Psoas muscle (tissue), 8 donors: ENCODE measurements around the gene SNX32. TPM values are rescaled to one million over a fixed set of nuclear protein-coding genes. Genes with fewer than 3 reads are reported as not detected.

Experiments used
- ATAC-seq, 4 donors: fragments of 200-7000 bp; cut with Tn5 transposase; one replicate each; pipeline ENCODE4 v1.9.1; 2020; ENCODE audit warnings: moderate library complexity in 3 of 4, mild to moderate bottlenecking in 2 of 4
- DNase-seq, 2 donors: peaks; one replicate each; pipeline ENCODE4 v3.0.0-alpha.2; 2020
- H3K27ac ChIP-seq: fragments of 200-600 bp; one replicate; pipeline ENCODE4 v1.8.0; 2022
- H3K27me3 ChIP-seq, 3 donors: fragments of 200-600 bp in 1 of 3; one replicate each; pipeline versions ENCODE4 v1.6.1 to v1.8.0; 2013 to 2022; ENCODE audit warnings: low read length in 2 of 3, mild to moderate bottlenecking in 2 of 3, moderate library complexity in 1 of 3; ENCODE audit not compliant: insufficient read depth in 3 of 3
- H3K36me3 ChIP-seq, 2 donors: fragments of 200-600 bp in 1 of 2; one replicate each; pipeline versions ENCODE4 v1.6.1 to v1.8.0; 2013 to 2022; ENCODE audit warnings: low read depth in 1 of 2, mild to moderate bottlenecking in 1 of 2, moderate library complexity in 1 of 2; ENCODE audit not compliant: insufficient read depth in 1 of 2
- H3K4me1 ChIP-seq: fragments of 200-600 bp; one replicate; pipeline ENCODE4 v1.8.0; 2022
- H3K4me3 ChIP-seq: fragments of 200-600 bp; one replicate; pipeline ENCODE4 v1.8.0; 2022; ENCODE audit warnings: mild to moderate bottlenecking
- H3K9me3 ChIP-seq: fragments of 200-600 bp; one replicate; pipeline ENCODE4 v1.8.0; 2022
- WGBS, 3 donors: extraction: QIAGEN DNeasy Blood & Tissue Kit; methylation state at CpG; one replicate each; pipeline versions ENCODE4 v1.1.6 to v1.1.7; 2013; 5-methylcytosine and 5-hydroxymethylcytosine counted together
- intact Hi-C, 2 donors: fragments of 100-400 bp; cut with DNase I; formaldehyde crosslinking; loops; one replicate each; pipeline versions ENCODE4 v1.11.0 to v1.14.2; 2022
- polyA plus RNA-seq, 3 donors: library from polyadenylated mRNA; stranded (reverse); fragments of 200-250 nt; gene quantifications; one replicate each; pipeline ENCODE4 v1.2.3, GENCODE V29; 2013
- total RNA-seq, 4 donors: library from RNA; stranded (reverse); fragmentation: NEBNext Ultra II Directional in 2 of 4; extraction: Animal tissue kit (Norgen Biotek cat#: 25700) in 2 of 4; gene quantifications; one replicate each; pipeline versions ENCODE4 v1.2.1 to v1.2.4, GENCODE V29; 2021 to 2023
- TF ChIP-seq, protein P1 (sequence below): fragments of 200-600 bp; IDR thresholded peaks from one replicate; pipeline ENCODE4 v1.8.0; 2022; ENCODE audit warnings: antibody characterized with exemption
- donor health status: healthy with polysubstance abuse.
- donor health status: DM: no; HTN: no; CAD: no; lungs with moderate emphysema.
- donor health status: Bipolar disorder and iron deficiency.
- donor health status: healthy.
- donor health status: DM: yes; HTN: yes; CAD: no.
- donor health status: DM: no; HTN: no; CAD: no.
- donor health status: DM: no; HTN: no; CAD: no.
- donor health status: DM: yes; HTN: yes; CAD: no.

SNX32 gene
- total and polyA plus RNA-seq, 7 donors: 0.05 to 0.20 TPM; not detected in 5

GRCh38 chr11:65811764-65812475, 21.8 kb upstream of the SNX32 start:
- H3K4me1 ChIP-seq: no peaks in the 10 kb centered on the region
- H3K4me3 ChIP-seq: no peak overlapping the region
- H3K9me3 ChIP-seq: no peaks in the 10 kb centered on the region
- DNase-seq: no peak
- H3K27ac ChIP-seq: no peak overlapping the region
- TF ChIP-seq, protein P1, sequence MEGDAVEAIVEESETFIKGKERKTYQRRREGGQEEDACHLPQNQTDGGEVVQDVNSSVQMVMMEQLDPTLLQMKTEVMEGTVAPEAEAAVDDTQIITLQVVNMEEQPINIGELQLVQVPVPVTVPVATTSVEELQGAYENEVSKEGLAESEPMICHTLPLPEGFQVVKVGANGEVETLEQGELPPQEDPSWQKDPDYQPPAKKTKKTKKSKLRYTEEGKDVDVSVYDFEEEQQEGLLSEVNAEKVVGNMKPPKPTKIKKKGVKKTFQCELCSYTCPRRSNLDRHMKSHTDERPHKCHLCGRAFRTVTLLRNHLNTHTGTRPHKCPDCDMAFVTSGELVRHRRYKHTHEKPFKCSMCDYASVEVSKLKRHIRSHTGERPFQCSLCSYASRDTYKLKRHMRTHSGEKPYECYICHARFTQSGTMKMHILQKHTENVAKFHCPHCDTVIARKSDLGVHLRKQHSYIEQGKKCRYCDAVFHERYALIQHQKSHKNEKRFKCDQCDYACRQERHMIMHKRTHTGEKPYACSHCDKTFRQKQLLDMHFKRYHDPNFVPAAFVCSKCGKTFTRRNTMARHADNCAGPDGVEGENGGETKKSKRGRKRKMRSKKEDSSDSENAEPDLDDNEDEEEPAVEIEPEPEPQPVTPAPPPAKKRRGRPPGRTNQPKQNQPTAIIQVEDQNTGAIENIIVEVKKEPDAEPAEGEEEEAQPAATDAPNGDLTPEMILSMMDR: no peak
- ATAC-seq: peak in 2 of 4 donors; percentile 41
- H3K36me3 ChIP-seq: no peaks in the 10 kb centered on the region
- 39 to 45% (median 44%) methylated on average over 19 of the region's 19 CpGs for WGBS, 3 donors
- H3K27me3 ChIP-seq: peaks cover 0 to 31% (median 0%) of the 10 kb centered on the region in 3 donors
- intact Hi-C loops: no loop called here

DNA sequence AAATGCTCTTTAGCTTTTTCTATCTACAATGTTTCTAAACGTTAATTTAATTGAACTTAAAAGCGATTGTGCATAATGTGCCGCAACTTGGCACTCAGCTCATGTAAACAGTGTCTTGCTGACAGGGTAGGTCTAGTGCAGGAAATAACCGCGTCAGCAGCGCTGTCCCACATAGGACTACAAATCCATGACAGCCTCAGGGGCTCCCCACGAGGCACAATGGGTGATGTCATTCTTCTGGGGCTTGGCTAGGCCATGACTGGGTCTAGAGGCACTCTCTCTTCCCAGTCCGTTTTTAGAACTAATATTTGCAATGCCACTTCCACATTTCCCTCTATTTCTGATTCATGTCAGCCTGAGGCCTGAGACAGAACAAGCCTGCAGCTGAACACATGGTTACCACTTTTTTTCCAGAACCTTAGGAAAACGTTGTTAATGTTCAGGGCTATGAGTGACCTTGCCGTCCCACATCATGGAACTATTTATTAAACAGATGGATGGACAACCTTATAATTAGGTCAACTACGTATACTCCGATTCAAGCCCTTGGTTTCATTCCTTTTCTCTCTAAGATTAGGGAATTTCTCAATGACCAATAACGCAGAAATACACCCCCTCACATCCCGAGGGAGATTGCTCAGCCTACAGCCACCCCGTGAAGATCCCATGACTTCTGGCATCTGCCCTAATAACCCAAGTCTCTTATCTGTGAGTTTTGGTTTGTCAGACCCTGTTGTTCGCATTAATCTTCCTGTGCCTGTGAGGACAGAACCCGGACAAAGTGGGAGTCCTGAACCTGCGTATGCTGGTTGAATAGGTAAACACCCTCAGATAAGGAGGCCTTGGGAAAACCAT, 19.4 kb upstream of the SNX32 start:
- WGBS, 3 donors: 65 to 70% (median 67%) methylated on average over 18 of the region's 18 CpGs
- no peaks in the 10 kb centered on the region for H3K9me3 ChIP-seq
- no peaks in the 10 kb centered on the region for H3K36me3 ChIP-seq
- H3K27ac ChIP-seq: no peak overlapping the region
- TF ChIP-seq, protein P1: no peak
- intact Hi-C loops: no loop called here
- H3K27me3 ChIP-seq: peaks cover 0 to 12% (median 0%) of the 10 kb centered on the region in 3 donors
- ATAC-seq: no peak
- no peak for DNase-seq
- H3K4me3 ChIP-seq: no peak overlapping the region
- H3K4me1 ChIP-seq: no peaks in the 10 kb centered on the region

DNA sequence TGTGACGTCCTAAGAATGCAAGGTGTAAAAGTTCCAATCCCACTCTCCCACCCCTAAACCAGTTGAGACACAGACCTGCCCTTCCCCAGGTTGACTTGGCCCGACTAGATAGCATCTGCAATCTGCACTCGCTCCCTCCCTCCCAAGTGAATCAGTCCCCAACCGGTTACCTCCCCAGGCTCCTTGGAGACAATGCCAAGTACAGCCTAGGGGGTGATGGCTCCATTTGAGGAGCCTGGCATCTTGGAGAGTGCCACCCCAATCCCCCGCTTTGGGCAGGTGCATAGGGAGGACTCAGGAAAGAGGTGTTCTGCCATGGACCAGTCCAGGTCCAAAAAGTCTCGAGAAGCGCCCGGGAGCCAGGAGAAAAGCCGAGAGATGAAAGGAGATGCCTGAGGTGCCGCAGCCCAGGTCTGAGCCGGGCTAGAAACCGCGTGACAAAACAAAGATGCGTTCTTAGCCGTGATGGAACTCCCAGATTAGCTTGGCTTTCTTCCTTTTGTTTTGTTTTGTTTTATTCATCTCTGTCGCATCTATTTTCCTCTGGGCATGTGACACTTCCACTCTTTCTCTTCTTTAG, 18.7 kb upstream of the SNX32 start:
- H3K36me3 ChIP-seq: no peaks in the 10 kb centered on the region
- no peaks in the 10 kb centered on the region for H3K9me3 ChIP-seq
- no peak overlapping the region for H3K27ac ChIP-seq
- H3K4me1 ChIP-seq: no peaks in the 10 kb centered on the region
- TF ChIP-seq, protein P1: no peak
- H3K4me3 ChIP-seq: no peak overlapping the region
- H3K27me3 ChIP-seq: peaks cover 0 to 12% (median 0%) of the 10 kb centered on the region in 3 donors
- WGBS, 3 donors: 85 to 89% (median 88%) methylated on average over 16 of the region's 16 CpGs
- no peak for DNase-seq
- intact Hi-C loops: loop anchor here (5.0 kb wide), 2 partner anchors 33 to 188 kb away; partner anchors contain the start of gene AP5B1 (in 1 of the 2)
- ATAC-seq: no peak

- ATAC-seq: no peak
- no peak overlapping the region for H3K4me3 ChIP-seq
- intact Hi-C loops: loop anchor here (1.0 to 5.0 kb wide), 4 partner anchors 34 to 189 kb away; partner anchors contain the start of gene AP5B1 (in 2 of the 2)
Observed at GRCh38 chr11:65816696-65817095, 17.1 kb upstream of the SNX32 start.

More at GRCh38 chr11:65816696-65817095, 17.1 kb upstream of the SNX32 start:
- TF ChIP-seq, protein P1: no peak
- no peak for DNase-seq
- no peaks in the 10 kb centered on the region for H3K4me1 ChIP-seq
- no peaks in the 10 kb centered on the region for H3K36me3 ChIP-seq
- 89 to 99% (median 96%) methylated on average over 3 of the region's 3 CpGs for WGBS, 3 donors
- no peaks in the 10 kb centered on the region for H3K9me3 ChIP-seq
- no peak overlapping the region for H3K27ac ChIP-seq
- peaks cover 0 to 3% (median 0%) of the 10 kb centered on the region in 3 donors for H3K27me3 ChIP-seq
